MM.1S (cell line): ENCODE results near the gene ENGASE.

ENCODE experiments used
- EZH2 ChIP-seq: fragments of 300-600 bp; sonication (generic); optimal IDR thresholded peaks from 2 replicates; pipeline ENCODE3; 2017; ENCODE audit warnings: low read depth, mild to moderate bottlenecking, antibody characterized with exemption, low read length, mixed read lengths
- EZH2phosphoT487 ChIP-seq: fragments of 300-600 bp; sonication (generic); IDR thresholded peaks from 2 replicates; pipeline ENCODE4 v1.6.1; 2018; ENCODE audit warnings: antibody characterized with exemption, low read length
- TF ChIP-seq, protein P1 (sequence below): fragments of 300-600 bp; sonication (generic); IDR thresholded peaks from 2 replicates; pipeline ENCODE4 v1.5.1; 2016; ENCODE audit warnings: antibody characterized with exemption, low read length, mixed read lengths

GRCh38 chr17:79078476-79079190, 4.0 kb downstream of the ENGASE start:
- TF ChIP-seq, protein P1, sequence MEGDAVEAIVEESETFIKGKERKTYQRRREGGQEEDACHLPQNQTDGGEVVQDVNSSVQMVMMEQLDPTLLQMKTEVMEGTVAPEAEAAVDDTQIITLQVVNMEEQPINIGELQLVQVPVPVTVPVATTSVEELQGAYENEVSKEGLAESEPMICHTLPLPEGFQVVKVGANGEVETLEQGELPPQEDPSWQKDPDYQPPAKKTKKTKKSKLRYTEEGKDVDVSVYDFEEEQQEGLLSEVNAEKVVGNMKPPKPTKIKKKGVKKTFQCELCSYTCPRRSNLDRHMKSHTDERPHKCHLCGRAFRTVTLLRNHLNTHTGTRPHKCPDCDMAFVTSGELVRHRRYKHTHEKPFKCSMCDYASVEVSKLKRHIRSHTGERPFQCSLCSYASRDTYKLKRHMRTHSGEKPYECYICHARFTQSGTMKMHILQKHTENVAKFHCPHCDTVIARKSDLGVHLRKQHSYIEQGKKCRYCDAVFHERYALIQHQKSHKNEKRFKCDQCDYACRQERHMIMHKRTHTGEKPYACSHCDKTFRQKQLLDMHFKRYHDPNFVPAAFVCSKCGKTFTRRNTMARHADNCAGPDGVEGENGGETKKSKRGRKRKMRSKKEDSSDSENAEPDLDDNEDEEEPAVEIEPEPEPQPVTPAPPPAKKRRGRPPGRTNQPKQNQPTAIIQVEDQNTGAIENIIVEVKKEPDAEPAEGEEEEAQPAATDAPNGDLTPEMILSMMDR = no peak
- TF ChIP-seq EZH2 (no peak), EZH2phosphoT487 (no peak)
